B cell (primary cell): Measurements from ENCODE around the gene CAPG. TPM values are rescaled to one million over a fixed set of nuclear protein-coding genes. Genes with fewer than 3 reads are reported as not detected.

Experiments
- ATAC-seq: fragments of 200-7000 bp; cut with Tn5 transposase; one replicate; pipeline ENCODE4 v1.10.0; 2021; ENCODE audit warnings: low read depth, mild to moderate bottlenecking, moderate number of reproducible peaks, moderate library complexity
- CTCF ChIA-PET: fragments of 350-600 bp; sonication (Branson Sonifier 250); formaldehyde crosslinking; loops from one replicate; lab custom pipeline; 2021; ENCODE audit warnings: antibody characterized with exemption, inconsistent platforms; lab: Charles Lee
- POLR2A ChIA-PET: fragments of 350-600 bp; sonication (Branson Sonifier 250); formaldehyde crosslinking; loops from one replicate; lab custom pipeline; 2021; ENCODE audit warnings: antibody characterized with exemption; lab: Charles Lee
- DNase-seq: peaks from one replicate; pipeline ENCODE4 v3.0.0; 2013
- H2AFZ ChIP-seq: 2 replicates; pipeline ENCODE4 v1.6.1; 2012; ENCODE audit warnings: mild to moderate bottlenecking, low read depth, low read length; ENCODE audit not compliant: insufficient read depth, poor library complexity, severe bottlenecking
- H3K27ac ChIP-seq, 2 donors: 1 replicate in 1 of 2; 2 replicates in 1 of 2; pipeline ENCODE4 v1.5.1; 2012 to 2013; ENCODE audit warnings: low read length in 2 of 2, mild to moderate bottlenecking in 2 of 2, moderate library complexity in 1 of 2
- H3K27me3 ChIP-seq, 4 experiments: fragments of 200-600 bp in 1 of 4; sonication (generic) in 1 of 4; replicated peaks in 1 of 4; 1 replicate in 2 of 4; 2 replicates in 2 of 4; pipeline versions ENCODE4 v1.6.1 to v1.7.0; 2013 to 2016; ENCODE audit warnings: low read length in 3 of 4, mild to moderate bottlenecking in 2 of 4, mixed read lengths in 1 of 4, moderate library complexity in 1 of 4; ENCODE audit not compliant: insufficient read depth in 4 of 4, control insufficient read depth in 3 of 4; ENCODE audit errors: control extremely low read depth in 1 of 4
- H3K36me3 ChIP-seq, 2 experiments: replicated peaks in 1 of 2; 1 replicate in 1 of 2; 2 replicates in 1 of 2; pipeline versions ENCODE4 v1.6.1 to v1.7.1; 2013; ENCODE audit warnings: low read length in 1 of 2; ENCODE audit not compliant: insufficient read depth in 2 of 2, control insufficient read depth in 1 of 2; ENCODE audit errors: control extremely low read depth in 1 of 2, extremely low read depth in 1 of 2
- H3K4me1 ChIP-seq, 2 donors: fragments of 200-600 bp in 1 of 2; sonication (generic) in 1 of 2; 1 replicate in 1 of 2; 2 replicates in 1 of 2; pipeline versions ENCODE4 v1.5.1 to v1.6.1; 2013 to 2017; ENCODE audit warnings: low read length in 2 of 2; ENCODE audit not compliant: control insufficient read depth in 2 of 2, insufficient read depth in 2 of 2
- H3K4me2 ChIP-seq: replicated peaks from 2 replicates; pipeline ENCODE3; 2012; ENCODE audit warnings: mild to moderate bottlenecking, low read depth, low read length; ENCODE audit not compliant: poor library complexity, severe bottlenecking
- H3K4me3 ChIP-seq, 5 experiments: fragments of 200-600 bp in 1 of 5; sonication (generic) in 1 of 5; 1 replicate in 3 of 5; 2 replicates in 2 of 5; pipeline versions ENCODE4 v1.5.1 to v1.7.0; 2011 to 2016; ENCODE audit warnings: low read length in 4 of 5, mild to moderate bottlenecking in 4 of 5, low read depth in 2 of 5, control low read depth in 1 of 5, moderate library complexity in 1 of 5; ENCODE audit not compliant: insufficient read depth in 1 of 5; ENCODE audit errors: control extremely low read depth in 1 of 5, extremely low read depth in 1 of 5
- H3K79me2 ChIP-seq: fragments of 200-600 bp; sonication (generic); one replicate; pipeline ENCODE4 v1.6.0; 2016; ENCODE audit warnings: low read length; ENCODE audit not compliant: control insufficient read depth, insufficient read depth
- H3K9ac ChIP-seq: fragments of 200-600 bp; sonication (generic); 2 replicates; pipeline ENCODE4 v1.6.1; 2017; ENCODE audit warnings: mild to moderate bottlenecking, low read length, moderate library complexity
- H3K9me3 ChIP-seq, 3 donors: one replicate each; pipeline versions ENCODE4 v1.6.1 to v1.7.1; 2013; ENCODE audit warnings: low read length in 2 of 3; ENCODE audit not compliant: control insufficient read depth in 2 of 3, insufficient read depth in 1 of 3; ENCODE audit errors: control extremely low read depth in 1 of 3
- H4K20me1 ChIP-seq: 2 replicates; pipeline ENCODE4 v1.6.0; 2012; ENCODE audit warnings: mild to moderate bottlenecking, low read length; ENCODE audit not compliant: insufficient read depth, control insufficient read depth, poor library complexity, severe bottlenecking
- H3K27ac Mint-ChIP-seq: one replicate; pipeline ENCODE4 v1.8.0; 2021; ENCODE audit warnings: mixed read lengths
- H3K27me3 Mint-ChIP-seq: one replicate; pipeline ENCODE4 v1.8.0; 2021; ENCODE audit warnings: mixed read lengths
- H3K4me1 Mint-ChIP-seq: one replicate; pipeline ENCODE4 v1.8.0; 2021; ENCODE audit warnings: mixed read lengths
- H3K4me3 Mint-ChIP-seq: one replicate; pipeline ENCODE4 v1.8.0; 2021; ENCODE audit warnings: mixed read lengths
- H3K9me3 Mint-ChIP-seq: one replicate; pipeline ENCODE4 v1.8.0; 2022; ENCODE audit warnings: mixed read lengths; ENCODE audit not compliant: insufficient read depth
- CTCF ChIP-seq: fragments of 200-600 bp; IDR thresholded peaks from one replicate; pipeline ENCODE4 v1.8.0; 2022; ENCODE audit warnings: antibody characterized with exemption, mild to moderate bottlenecking
- EZH2 ChIP-seq: IDR thresholded peaks from 2 replicates; pipeline ENCODE4 v1.6.1; 2012; ENCODE audit warnings: borderline replicate concordance, low read depth, mild to moderate bottlenecking, moderate library complexity, low read length; ENCODE audit not compliant: insufficient read depth, poor library complexity, severe bottlenecking
- WGBS: methylation state at CpG from one replicate; pipeline ENCODE4 v1.1.5; 2013; ENCODE audit warnings: missing lambda C conversion rate; ENCODE audit not compliant: insufficient coverage; 5-methylcytosine and 5-hydroxymethylcytosine counted together
- intact Hi-C: fragments of 100-400 bp; cut with micrococcal nuclease; formaldehyde crosslinking; loops from one replicate; pipeline ENCODE4 v1.10.0; 2022
- polyA plus RNA-seq: library from polyadenylated mRNA; depleted of rRNA; stranded (reverse); fragments of >200 nt; gene quantifications from 2 replicates; pipeline ENCODE4 v1.2.3, GENCODE V29; 2012
- total RNA-seq, 2 donors: library from RNA; stranded (reverse); fragments of 120-200 nt in 1 of 2; gene quantifications; 1 replicate in 1 of 2; 2 replicates in 1 of 2; pipeline versions ENCODE4 v1.2.3 to v1.2.4, GENCODE V29; 2013 to 2022

The CAPG gene
- total and polyA plus RNA-seq, 2 donors (not counting 1 experiment from before 2014, with no cell fraction given) = 158 to 210 TPM

GRCh38 chr2:85354286-85355072, 55.7 kb downstream of the CAPG start, which contains the start of the genes ELMOD3 and RETSAT:
TSS of gene ELMOD3 (plus strand) at chr2:85354769. CDS start at chr2:85357199, 2,430 bp downstream.
TSS of gene RETSAT (minus strand) at chr2:85354528. CDS start at chr2:85354507, 21 bp downstream.
- Histone ChIP-seq H3K9me3 (no peaks in the 10 kb centered on the region), H3K4me3 (peak within 1 kb of the TSS; percentile 60 to 100 (median 85)), H3K27me3 (no peaks in the 10 kb centered on the region), H3K4me1 (peaks cover 19 to 26% of the 10 kb centered on the region in 2 donors), H3K79me2 (peaks cover 57% of the 10 kb centered on the region), H2AFZ (peak within 1 kb of the TSS; percentile 100), H3K36me3 (peaks cover 0 to 22% of the 10 kb centered on the region in 2 experiments), H3K9ac (peak within 1 kb of the TSS; percentile 100), H3K27ac (peak within 1 kb of the TSS; percentile 81 to 95), H4K20me1 (no peaks in the 10 kb centered on the region), H3K4me2 (peak within 1 kb of the TSS; percentile 97)
- Mint-ChIP-seq H3K4me3 (peak within 1 kb of the TSS; percentile 95), H3K4me1 (peaks cover 40% of the 10 kb centered on the region), H3K27ac (peak within 1 kb of the TSS; percentile 95), H3K9me3 (no peaks in the 10 kb centered on the region), H3K27me3 (no peaks in the 10 kb centered on the region)
- TF ChIP-seq EZH2 = no peak
- TF ChIP-seq CTCF = no peak
- intact Hi-C loops = loop anchor here (1.0 to 5.0 kb wide), 7 partner anchors 26 to 263 kb away; partner anchors contain the start of genes CAPG, GGCX, MAT2A and USP39
- ATAC-seq (peak; percentile 99), DNase-seq (peak; percentile 98)
- ChIA-PET POLR2A (interaction anchor here (0.6 to 2.4 kb wide), 9 partner anchors 28 to 184 kb away, joined by 3 to 25 read pairs (median 5); partner anchors contain the start of genes CAPG, MAT2A, SH2D6 and TGOLN2), CTCF (interaction anchor here (0.7 to 1.8 kb wide), 7 partner anchors 27 to 379 kb away, joined by 3 to 5 read pairs (median 4); partner anchors contain the start of genes MAT2A and TGOLN2)
- WGBS = under 1% methylated on average over 42 of the region's 42 CpGs
